ENCODE data around the gene TUBB2A. TPM values are rescaled to one million over a fixed set of nuclear protein-coding genes. Genes with fewer than 3 reads are reported as not detected.

Gene TUBB2A
- total and polyA plus RNA-seq, 2 of the 4 experiments (the other 2 are of a cell fraction), result 164 to 264 TPM

DNA sequence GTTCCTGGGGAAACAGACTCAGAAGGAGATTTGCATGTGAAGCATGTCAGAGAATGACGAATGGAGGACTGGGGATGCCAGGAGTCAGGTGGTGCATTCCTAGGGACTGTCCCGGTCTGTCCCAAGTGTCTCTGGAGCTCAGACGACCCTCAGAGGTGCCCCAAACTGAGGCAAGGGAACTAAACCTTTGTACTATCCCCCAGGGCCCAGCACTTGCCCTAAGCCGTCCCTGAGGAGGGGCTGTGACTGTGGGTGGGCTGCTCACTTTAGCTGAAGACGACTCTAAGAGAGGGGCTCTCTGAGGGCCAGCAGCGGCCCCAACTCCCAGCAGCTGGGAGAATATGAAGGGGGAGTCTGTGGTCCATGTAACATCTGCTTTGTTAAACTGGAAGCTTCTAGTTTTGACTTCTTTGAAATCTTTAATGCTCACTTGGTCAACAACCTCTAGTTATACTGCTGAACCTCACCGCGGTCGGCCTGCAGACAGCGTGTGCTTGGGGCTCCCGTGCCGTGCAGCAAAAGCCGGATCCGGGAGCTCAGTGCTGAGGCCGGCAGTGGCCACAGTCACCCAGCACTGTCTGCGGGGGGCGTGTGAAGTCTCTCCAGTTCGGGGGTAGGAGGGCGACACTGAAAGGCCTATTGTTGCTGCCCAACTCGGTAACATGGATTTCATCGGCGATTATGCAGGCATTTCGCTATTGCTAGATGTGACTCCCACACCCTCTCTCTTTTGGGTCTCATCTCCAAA, 35.9 kb upstream of the TUBB2A start:
- Histone ChIP-seq H2AK9ac (replicated peaks; ENCODE audit: low read depth, low read length, poor library complexity) (no peak overlapping the region), H4K8ac (ENCODE audit: low read depth in 2 of 2, low read length in 2 of 2) (no peak overlapping the region), H3K9me1 (ENCODE audit: insufficient read depth, low read length) (no peaks in the 10 kb centered on the region), H3K14ac (replicated peaks; ENCODE audit: low read depth, low read length) (no peak overlapping the region), H3K9ac (ENCODE audit: low read depth, low read length) (no peak overlapping the region), H4K20me1 (ENCODE audit: insufficient read depth, low read length) (no peaks in the 10 kb centered on the region), H3K56ac (ENCODE audit: extremely low read depth, insufficient read depth, low read length) (no peak overlapping the region), H3K36me3 (ENCODE audit: control insufficient read depth, insufficient read depth, low read length) (no peaks in the 10 kb centered on the region), H3K23ac (ENCODE audit: low read depth, low read length) (no peak overlapping the region), H3K27ac (ENCODE audit: insufficient read depth, low read length) (no peak overlapping the region), H3K4ac (ENCODE audit: low read depth, low read length) (no peak overlapping the region), H3K4me1 (ENCODE audit: control insufficient read depth, insufficient read depth, low read length) (peaks cover 5% of the 10 kb centered on the region), H2AK5ac (ENCODE audit: low read depth, low read length) (no peak overlapping the region), H2BK5ac (ENCODE audit: low read depth, low read length, poor library complexity, severe bottlenecking) (no peak overlapping the region), H3K9me3 (ENCODE audit: control insufficient read depth, insufficient read depth, low read length) (peaks cover 5% of the 10 kb centered on the region), H3K4me2 (ENCODE audit: low read depth, low read length) (no peak overlapping the region), H2BK120ac (ENCODE audit: low read depth, low read length) (no peak overlapping the region), H2BK20ac (ENCODE audit: low read depth, low read length) (no peak overlapping the region), H3K79me1 (ENCODE audit: low read depth in 1 of 2, low read length in 2 of 2) (no peaks in the 10 kb centered on the region), H2BK15ac (ENCODE audit: low read depth, low read length) (no peak overlapping the region), H3K4me3 (ENCODE audit: insufficient read depth, low read depth, low read length) (no peak overlapping the region), H3K18ac (ENCODE audit: low read depth, low read length) (no peak overlapping the region), H4K5ac (ENCODE audit: low read depth, low read length) (no peak overlapping the region), H3K27me3 (ENCODE audit: control insufficient read depth, insufficient read depth, low read length) (peaks cover 2% of the 10 kb centered on the region), H4K91ac (ENCODE audit: insufficient read depth, low read depth, low read length) (no peak overlapping the region), H2AFZ (replicated peaks; ENCODE audit: low read length, poor library complexity) (no peak overlapping the region)
- WGBS, 2 experiments (ENCODE audit: extremely low coverage in 2 of 2, insufficient read length in 1 of 2), result 74% methylated on average over 11 of the region's 23 CpGs; no CpG with 5 or more reads in 1 of the 2 experiments
- BruUV-seq (replicated peaks), result no TSS peak
- no peak for TF ChIP-seq RCOR1 (IDR thresholded peaks at IDR 0.05; ENCODE audit: insufficient replicate concordance, low read length)
- TF ChIP-seq RFX5 (IDR thresholded peaks at IDR 0.05; ENCODE audit: low read depth, low read length), result no peak
- TF ChIP-seq CHD1 (IDR thresholded peaks at IDR 0.05; ENCODE audit: low read depth, low read length), result no peak
- TF ChIP-seq CEBPB (IDR thresholded peaks at IDR 0.05; ENCODE audit: low read depth, low read length), result no peak
- no peak for TF ChIP-seq MAFK (IDR thresholded peaks at IDR 0.05; ENCODE audit: low read depth, low read length)
- TF ChIP-seq SMC3 (IDR thresholded peaks at IDR 0.05; ENCODE audit: low read depth, low read length), result no peak
- TF ChIP-seq MAZ (IDR thresholded peaks at IDR 0.05; ENCODE audit: borderline replicate concordance, low read depth, low read length), result no peak
- TF ChIP-seq, protein P1, sequence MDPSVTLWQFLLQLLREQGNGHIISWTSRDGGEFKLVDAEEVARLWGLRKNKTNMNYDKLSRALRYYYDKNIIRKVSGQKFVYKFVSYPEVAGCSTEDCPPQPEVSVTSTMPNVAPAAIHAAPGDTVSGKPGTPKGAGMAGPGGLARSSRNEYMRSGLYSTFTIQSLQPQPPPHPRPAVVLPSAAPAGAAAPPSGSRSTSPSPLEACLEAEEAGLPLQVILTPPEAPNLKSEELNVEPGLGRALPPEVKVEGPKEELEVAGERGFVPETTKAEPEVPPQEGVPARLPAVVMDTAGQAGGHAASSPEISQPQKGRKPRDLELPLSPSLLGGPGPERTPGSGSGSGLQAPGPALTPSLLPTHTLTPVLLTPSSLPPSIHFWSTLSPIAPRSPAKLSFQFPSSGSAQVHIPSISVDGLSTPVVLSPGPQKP (IDR thresholded peaks at IDR 0.05; ENCODE audit: borderline replicate concordance, low read depth, low read length), result no peak
- no peak for TF ChIP-seq MXI1 (IDR thresholded peaks at IDR 0.05; ENCODE audit: borderline replicate concordance, low read depth, low read length)
- no peak for TF ChIP-seq RAD21 (IDR thresholded peaks at IDR 0.05; ENCODE audit: low read length)
- no peak for TF ChIP-seq FOS (IDR thresholded peaks at IDR 0.05; ENCODE audit: low read depth, low read length)
- TF ChIP-seq, protein P2, sequence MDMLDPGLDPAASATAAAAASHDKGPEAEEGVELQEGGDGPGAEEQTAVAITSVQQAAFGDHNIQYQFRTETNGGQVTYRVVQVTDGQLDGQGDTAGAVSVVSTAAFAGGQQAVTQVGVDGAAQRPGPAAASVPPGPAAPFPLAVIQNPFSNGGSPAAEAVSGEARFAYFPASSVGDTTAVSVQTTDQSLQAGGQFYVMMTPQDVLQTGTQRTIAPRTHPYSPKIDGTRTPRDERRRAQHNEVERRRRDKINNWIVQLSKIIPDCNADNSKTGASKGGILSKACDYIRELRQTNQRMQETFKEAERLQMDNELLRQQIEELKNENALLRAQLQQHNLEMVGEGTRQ (IDR thresholded peaks at IDR 0.05; ENCODE audit: low read depth, low read length), result no peak
- TF ChIP-seq, protein P3, sequence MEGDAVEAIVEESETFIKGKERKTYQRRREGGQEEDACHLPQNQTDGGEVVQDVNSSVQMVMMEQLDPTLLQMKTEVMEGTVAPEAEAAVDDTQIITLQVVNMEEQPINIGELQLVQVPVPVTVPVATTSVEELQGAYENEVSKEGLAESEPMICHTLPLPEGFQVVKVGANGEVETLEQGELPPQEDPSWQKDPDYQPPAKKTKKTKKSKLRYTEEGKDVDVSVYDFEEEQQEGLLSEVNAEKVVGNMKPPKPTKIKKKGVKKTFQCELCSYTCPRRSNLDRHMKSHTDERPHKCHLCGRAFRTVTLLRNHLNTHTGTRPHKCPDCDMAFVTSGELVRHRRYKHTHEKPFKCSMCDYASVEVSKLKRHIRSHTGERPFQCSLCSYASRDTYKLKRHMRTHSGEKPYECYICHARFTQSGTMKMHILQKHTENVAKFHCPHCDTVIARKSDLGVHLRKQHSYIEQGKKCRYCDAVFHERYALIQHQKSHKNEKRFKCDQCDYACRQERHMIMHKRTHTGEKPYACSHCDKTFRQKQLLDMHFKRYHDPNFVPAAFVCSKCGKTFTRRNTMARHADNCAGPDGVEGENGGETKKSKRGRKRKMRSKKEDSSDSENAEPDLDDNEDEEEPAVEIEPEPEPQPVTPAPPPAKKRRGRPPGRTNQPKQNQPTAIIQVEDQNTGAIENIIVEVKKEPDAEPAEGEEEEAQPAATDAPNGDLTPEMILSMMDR (conservative IDR thresholded peaks at IDR 0.05; ENCODE audit: low read depth, low read length), result no peak
- no peak for TF ChIP-seq NFE2L2 (IDR thresholded peaks at IDR 0.05; ENCODE audit: low read depth, low read length)
- no peak for TF ChIP-seq BHLHE40 (IDR thresholded peaks at IDR 0.05; ENCODE audit: low read depth, low read length)
- TF ChIP-seq POLR2A (IDR thresholded peaks at IDR 0.05; ENCODE audit: low read depth, low read length), result no peak
- intact Hi-C loops (cut with micrococcal nuclease) (no loop called here), dilution Hi-C loops (cut with HindIII; ENCODE audit: low sequenced_read_pairs, unreplicated experiment) (no loop called here), in situ Hi-C loops (cut with MboI; ENCODE audit: low sequenced_read_pairs) (no loop called here)
- DNase-seq, result no peak
- ATAC-seq (ENCODE audit: low read depth), result no peak
- CTCF ChIA-PET, result interaction anchor here (1.5 kb wide), 1 partner anchor 16 kb away, joined by 3 read pairs; no protein-coding TSS in a partner anchor
- POLR2A ChIA-PET (ENCODE audit: unreplicated experiment), result no interaction called here

All from IMR-90 (cell line).